Measurements from ENCODE around the gene VWA5A. TPM values are rescaled to one million over a fixed set of nuclear protein-coding genes. Genes with fewer than 3 reads are reported as not detected.

VWA5A gene
- total RNA-seq, 2 experiments from 2014 or later = 3.3 to 3.8 TPM

DNA sequence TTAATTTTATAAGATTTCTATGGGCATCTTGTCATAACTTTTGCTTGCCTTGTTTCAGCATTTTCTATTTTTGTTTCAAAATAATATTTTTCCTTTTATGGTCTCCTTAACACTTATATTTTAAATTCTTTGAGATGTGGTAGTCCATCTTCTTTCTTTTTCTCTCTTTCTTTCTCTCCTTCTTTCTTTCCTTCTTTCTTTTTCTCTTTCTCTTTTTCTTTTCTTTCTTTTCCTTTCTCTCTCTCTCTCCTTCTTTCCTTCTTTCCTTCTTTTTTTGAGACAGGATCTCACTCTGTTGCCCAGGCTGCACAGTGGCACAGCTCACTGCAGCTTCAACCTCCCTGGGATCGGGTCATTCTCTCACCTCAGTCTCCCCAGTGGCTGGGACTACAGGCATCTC lies 38.0 kb upstream of the VWA5A start:
- Mint-ChIP-seq H3K4me3 (no peak overlapping the region), H3K27ac (no peak overlapping the region), H3K9me3 (ENCODE audit: insufficient read depth) (no peaks in the 10 kb centered on the region), H3K4me1 (ENCODE audit: low read depth) (peaks cover 4% of the 10 kb centered on the region), H3K27me3 (ENCODE audit: low read depth) (peaks cover 23% of the 10 kb centered on the region), H3K36me3 (ENCODE audit: low read depth) (no peaks in the 10 kb centered on the region)
- ATAC-seq (no peak), DNase-seq (no peak)
- CTCF ChIA-PET = interaction anchor here (0.7 to 1.4 kb wide), 2 partner anchors 117 to 349 kb away, joined by 3 to 4 read pairs; no protein-coding TSS in a partner anchor
- POLR2A ChIA-PET = interaction anchor here (1.3 kb wide), 1 partner anchor 38 kb away, joined by 4 read pairs; the partner anchor contains the start of gene VWA5A

DNA sequence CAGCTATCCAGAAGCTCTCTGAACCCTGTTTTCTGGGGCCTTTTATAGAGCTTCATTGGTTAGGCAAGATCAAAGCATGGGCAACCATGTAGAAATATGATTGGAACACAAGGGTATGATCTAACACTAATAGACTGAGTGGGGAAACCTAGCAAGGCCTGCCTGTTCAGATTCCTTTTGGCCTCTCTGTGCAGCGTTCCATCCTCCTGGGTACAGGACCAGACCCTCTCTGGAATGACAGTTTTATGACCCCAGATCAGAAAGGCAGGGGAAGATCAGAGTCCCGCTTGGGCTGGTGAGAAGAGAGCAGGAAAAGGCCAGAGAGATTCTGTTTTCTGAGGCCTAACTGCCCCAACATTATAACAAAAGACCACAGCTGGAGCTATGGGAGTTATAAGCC lies 36.7 kb upstream of the VWA5A start:
- ChIA-PET CTCF (no interaction called here), POLR2A (no interaction called here)
- Mint-ChIP-seq H3K27ac (no peak overlapping the region), H3K4me1 (ENCODE audit: low read depth) (peaks cover 4% of the 10 kb centered on the region), H3K27me3 (ENCODE audit: low read depth) (peaks cover 32% of the 10 kb centered on the region), H3K4me3 (no peak overlapping the region), H3K9me3 (ENCODE audit: insufficient read depth) (no peaks in the 10 kb centered on the region), H3K36me3 (ENCODE audit: low read depth) (no peaks in the 10 kb centered on the region)
- ATAC-seq (no peak), DNase-seq (no peak)

DNA sequence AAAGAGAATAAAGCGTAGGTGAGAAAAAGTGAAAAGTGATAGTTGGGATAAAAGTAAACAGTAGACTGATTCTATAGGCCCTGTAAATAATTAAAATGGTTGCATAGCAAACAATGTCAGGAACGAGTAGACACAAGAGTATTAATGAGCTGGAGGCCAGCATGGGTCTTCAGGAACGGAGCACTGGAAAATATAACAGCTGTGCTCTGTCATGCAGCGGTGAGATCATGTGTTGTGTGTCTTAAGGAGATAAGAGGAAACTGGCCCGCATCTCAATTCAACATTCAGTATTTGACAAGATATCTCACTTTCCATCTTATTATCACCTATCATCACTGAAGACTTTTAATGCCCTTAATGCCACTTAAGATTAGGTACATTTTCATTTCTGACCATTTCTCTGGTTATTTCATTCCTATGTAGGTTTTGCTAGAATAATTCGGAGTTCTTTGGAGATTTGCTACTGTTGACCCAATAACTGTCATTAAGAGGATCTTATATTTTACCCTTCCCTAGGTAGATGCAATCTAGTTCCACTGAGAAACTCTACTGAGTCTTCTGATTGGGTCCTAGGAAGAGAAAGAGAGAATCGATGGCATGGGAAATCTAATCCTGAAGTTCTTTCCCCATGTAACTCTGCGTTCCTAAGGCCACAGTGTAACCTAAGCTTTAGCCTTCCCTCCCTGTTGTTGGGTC lies 35.5 kb upstream of the VWA5A start:
- no peak for DNase-seq
- H3K9me3 Mint-ChIP-seq (ENCODE audit: insufficient read depth) = no peaks in the 10 kb centered on the region
- H3K36me3 Mint-ChIP-seq (ENCODE audit: low read depth) = no peaks in the 10 kb centered on the region
- no peak overlapping the region for H3K27ac Mint-ChIP-seq
- H3K4me1 Mint-ChIP-seq (ENCODE audit: low read depth) = peaks cover 4% of the 10 kb centered on the region
- H3K4me3 Mint-ChIP-seq = no peak overlapping the region
- CTCF ChIA-PET = interaction anchor here (1.1 kb wide), 1 partner anchor 9 kb away, joined by 5 read pairs; no protein-coding TSS in a partner anchor
- peaks cover 33% of the 10 kb centered on the region for H3K27me3 Mint-ChIP-seq (ENCODE audit: low read depth)
- POLR2A ChIA-PET = no interaction called here
- ATAC-seq = no peak

- POLR2A ChIA-PET = no interaction called here
These were observed 34.8 kb upstream of the VWA5A start for GRCh38 chr11:124080327-124081001.

GRCh38 chr11:124081483-124081882 lies 33.8 kb upstream of the VWA5A start:
- ATAC-seq (no peak), DNase-seq (no peak)
- ChIA-PET CTCF (interaction anchor here (0.8 to 1.3 kb wide), 2 partner anchors 10 to 115 kb away, joined by 3 to 5 read pairs; no protein-coding TSS in a partner anchor), POLR2A (no interaction called here)
- H3K36me3 Mint-ChIP-seq (ENCODE audit: low read depth) = no peaks in the 10 kb centered on the region
- no peak overlapping the region for H3K4me3 Mint-ChIP-seq
- H3K27ac Mint-ChIP-seq = no peak overlapping the region
- peaks cover 32% of the 10 kb centered on the region for H3K27me3 Mint-ChIP-seq (ENCODE audit: low read depth)
- no peaks in the 10 kb centered on the region for H3K9me3 Mint-ChIP-seq (ENCODE audit: insufficient read depth)
- no peaks in the 10 kb centered on the region for H3K4me1 Mint-ChIP-seq (ENCODE audit: low read depth)

More at GRCh38 chr11:124080327-124081001, 34.8 kb upstream of the VWA5A start:
- Mint-ChIP-seq H3K27ac (no peak overlapping the region), H3K27me3 (ENCODE audit: low read depth) (peaks cover 33% of the 10 kb centered on the region), H3K9me3 (ENCODE audit: insufficient read depth) (no peaks in the 10 kb centered on the region), H3K36me3 (ENCODE audit: low read depth) (no peaks in the 10 kb centered on the region), H3K4me1 (ENCODE audit: low read depth) (peaks cover 4% of the 10 kb centered on the region), H3K4me3 (no peak overlapping the region)
- CTCF ChIA-PET = interaction anchor here (1.1 kb wide), 1 partner anchor 9 kb away, joined by 5 read pairs; no protein-coding TSS in a partner anchor
- ATAC-seq (no peak), DNase-seq (no peak)

- Mint-ChIP-seq H3K4me1 (ENCODE audit: low read depth) (no peaks in the 10 kb centered on the region), H3K9me3 (ENCODE audit: insufficient read depth) (no peaks in the 10 kb centered on the region), H3K27ac (no peak overlapping the region), H3K27me3 (ENCODE audit: low read depth) (peaks cover 27% of the 10 kb centered on the region), H3K4me3 (no peak overlapping the region), H3K36me3 (ENCODE audit: low read depth) (no peaks in the 10 kb centered on the region)
- ChIA-PET POLR2A (no interaction called here), CTCF (interaction anchor here (0.8 to 1.6 kb wide), 3 partner anchors 11 to 112 kb away, joined by 3 to 5 read pairs (median 4); no protein-coding TSS in a partner anchor)
- DNase-seq (no peak), ATAC-seq (no peak)
These were observed 32.9 kb upstream of the VWA5A start for GRCh38 chr11:124082371-124082770.

DNA sequence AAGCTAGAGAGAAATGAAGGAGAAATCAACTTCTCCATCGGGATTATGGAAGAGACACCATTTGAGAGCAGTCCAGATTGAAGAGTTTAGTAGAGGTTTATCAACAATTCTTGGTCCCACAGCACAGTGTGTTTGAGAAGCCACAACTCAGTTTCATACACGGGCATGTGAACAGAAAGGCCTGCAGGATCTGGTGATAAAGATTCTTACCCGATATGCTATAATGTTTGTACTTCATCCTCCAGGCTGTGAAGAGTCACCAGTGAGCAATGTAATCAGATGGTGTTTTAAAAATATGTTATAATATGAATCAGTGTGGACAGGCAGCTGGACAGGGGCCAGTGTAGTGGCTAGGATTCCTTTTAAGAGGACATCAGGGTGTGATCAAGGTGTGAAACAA lies 29.7 kb upstream of the VWA5A start:
- no peak for DNase-seq
- POLR2A ChIA-PET = no interaction called here
- Mint-ChIP-seq H3K4me1 (ENCODE audit: low read depth) (no peaks in the 10 kb centered on the region), H3K27me3 (ENCODE audit: low read depth) (peaks cover 22% of the 10 kb centered on the region), H3K36me3 (ENCODE audit: low read depth) (no peaks in the 10 kb centered on the region), H3K27ac (no peak overlapping the region), H3K4me3 (no peak overlapping the region), H3K9me3 (ENCODE audit: insufficient read depth) (no peaks in the 10 kb centered on the region)
- CTCF ChIA-PET = interaction anchor here (1.5 kb wide), 1 partner anchor 11 kb away, joined by 4 read pairs; no protein-coding TSS in a partner anchor
- no peak for ATAC-seq

- peaks cover 26% of the 10 kb centered on the region for H3K27me3 Mint-ChIP-seq (ENCODE audit: low read depth)
- no peak for ATAC-seq
- H3K36me3 Mint-ChIP-seq (ENCODE audit: low read depth) = no peaks in the 10 kb centered on the region
- no peaks in the 10 kb centered on the region for H3K9me3 Mint-ChIP-seq (ENCODE audit: insufficient read depth)
- no peak overlapping the region for H3K4me3 Mint-ChIP-seq
- ChIA-PET CTCF (interaction anchor here (1.5 kb wide), 1 partner anchor 11 kb away, joined by 4 read pairs; no protein-coding TSS in a partner anchor), POLR2A (no interaction called here)
- no peak overlapping the region for H3K27ac Mint-ChIP-seq
- no peak for DNase-seq
- H3K4me1 Mint-ChIP-seq (ENCODE audit: low read depth) = no peaks in the 10 kb centered on the region
These were observed 29.0 kb upstream of the VWA5A start for GRCh38 chr11:124085997-124086846.

DNA sequence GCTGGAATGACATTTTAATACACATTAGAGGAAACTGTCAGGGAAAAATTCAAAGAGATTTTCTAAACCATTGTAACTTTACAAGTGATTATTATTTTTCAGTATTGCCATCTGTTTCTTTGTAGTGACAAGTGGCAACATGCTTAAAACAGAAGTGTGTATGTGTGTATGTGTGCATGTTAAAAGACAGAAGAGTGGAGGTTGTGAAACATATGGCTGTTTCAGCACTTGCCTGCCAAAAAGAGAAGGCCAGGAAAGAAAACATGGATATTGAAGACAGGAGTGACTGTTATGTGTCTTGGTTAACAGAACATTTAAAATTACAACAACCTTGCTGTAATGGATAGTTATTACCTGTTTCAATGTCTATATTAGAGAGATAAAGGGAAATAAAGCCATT lies 24.3 kb upstream of the VWA5A start:
- ATAC-seq = no peak
- H3K4me1 Mint-ChIP-seq (ENCODE audit: low read depth) = no peaks in the 10 kb centered on the region
- peaks cover 13% of the 10 kb centered on the region for H3K27me3 Mint-ChIP-seq (ENCODE audit: low read depth)
- no peaks in the 10 kb centered on the region for H3K36me3 Mint-ChIP-seq (ENCODE audit: low read depth)
- H3K4me3 Mint-ChIP-seq = no peak overlapping the region
- ChIA-PET CTCF (interaction anchor here (1.0 to 1.4 kb wide), 2 partner anchors 19 to 22 kb away, joined by 4 read pairs; no protein-coding TSS in a partner anchor), POLR2A (no interaction called here)
- H3K27ac Mint-ChIP-seq = no peak overlapping the region
- DNase-seq = no peak
- no peaks in the 10 kb centered on the region for H3K9me3 Mint-ChIP-seq (ENCODE audit: insufficient read depth)

DNA sequence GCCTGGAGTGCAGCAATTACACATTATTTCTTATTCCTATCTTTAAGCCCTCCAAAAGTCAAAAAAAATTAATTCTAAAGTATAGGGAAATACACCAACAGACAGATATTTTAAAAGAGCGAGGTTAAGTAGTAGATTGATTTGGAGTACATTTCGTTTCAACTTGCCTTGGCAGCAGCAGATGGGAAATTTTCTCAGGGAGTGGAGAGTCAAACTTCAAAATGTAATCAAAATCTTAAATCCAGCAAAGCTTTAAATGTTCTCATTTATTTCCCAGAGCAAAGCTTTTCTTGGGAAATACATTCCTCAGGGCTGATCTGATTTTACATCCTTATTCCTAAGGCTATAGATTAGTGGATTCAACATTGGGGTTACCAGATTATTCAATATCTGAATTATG lies 21.9 kb upstream of the VWA5A start:
- CTCF ChIA-PET = no interaction called here
- H3K27ac Mint-ChIP-seq = no peak overlapping the region

DNA sequence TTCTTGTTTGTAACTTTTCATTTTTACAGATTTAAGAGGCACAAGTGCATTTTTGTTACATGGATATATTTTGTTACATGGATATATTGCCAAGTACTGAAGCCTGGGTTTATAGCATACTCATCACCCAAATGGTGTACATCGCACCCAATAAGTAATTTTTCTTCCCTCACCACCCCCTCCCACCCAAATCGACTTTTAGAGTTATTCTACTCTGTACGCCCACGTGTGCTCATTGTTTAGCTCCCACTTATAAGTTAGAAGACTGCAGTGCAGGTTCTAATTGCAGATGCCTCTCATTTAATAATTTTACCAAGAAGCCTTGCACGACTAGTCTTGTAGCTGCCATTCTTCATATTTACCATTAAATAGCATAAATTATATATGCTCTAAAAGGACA lies 20.5 kb upstream of the VWA5A start:
- ATAC-seq = no peak
- H3K27me3 Mint-ChIP-seq (ENCODE audit: low read depth) = peaks cover 14% of the 10 kb centered on the region
- no peaks in the 10 kb centered on the region for H3K4me1 Mint-ChIP-seq (ENCODE audit: low read depth)
- CTCF ChIA-PET = no interaction called here
- no peak overlapping the region for H3K27ac Mint-ChIP-seq
- H3K9me3 Mint-ChIP-seq (ENCODE audit: insufficient read depth) = no peaks in the 10 kb centered on the region
- POLR2A ChIA-PET = no interaction called here
- no peak for DNase-seq
- H3K4me3 Mint-ChIP-seq = no peak overlapping the region
- no peaks in the 10 kb centered on the region for H3K36me3 Mint-ChIP-seq (ENCODE audit: low read depth)

More for the DNA sequence above, 21.9 kb upstream of the VWA5A start:
- H3K4me1 Mint-ChIP-seq (ENCODE audit: low read depth) = no peaks in the 10 kb centered on the region
- peaks cover 12% of the 10 kb centered on the region for H3K27me3 Mint-ChIP-seq (ENCODE audit: low read depth)
- no peaks in the 10 kb centered on the region for H3K9me3 Mint-ChIP-seq (ENCODE audit: insufficient read depth)
- POLR2A ChIA-PET = no interaction called here
- H3K4me3 Mint-ChIP-seq = no peak overlapping the region
- DNase-seq (no peak), ATAC-seq (no peak)
- H3K36me3 Mint-ChIP-seq (ENCODE audit: low read depth) = no peaks in the 10 kb centered on the region
